ENCODE data around the gene WFDC1. TPM values are rescaled to one million over a fixed set of nuclear protein-coding genes. Genes with fewer than 3 reads are reported as not detected.

WFDC1 gene
- total RNA-seq, 1 donor from 2014 or later, result 0.62 TPM

DNA sequence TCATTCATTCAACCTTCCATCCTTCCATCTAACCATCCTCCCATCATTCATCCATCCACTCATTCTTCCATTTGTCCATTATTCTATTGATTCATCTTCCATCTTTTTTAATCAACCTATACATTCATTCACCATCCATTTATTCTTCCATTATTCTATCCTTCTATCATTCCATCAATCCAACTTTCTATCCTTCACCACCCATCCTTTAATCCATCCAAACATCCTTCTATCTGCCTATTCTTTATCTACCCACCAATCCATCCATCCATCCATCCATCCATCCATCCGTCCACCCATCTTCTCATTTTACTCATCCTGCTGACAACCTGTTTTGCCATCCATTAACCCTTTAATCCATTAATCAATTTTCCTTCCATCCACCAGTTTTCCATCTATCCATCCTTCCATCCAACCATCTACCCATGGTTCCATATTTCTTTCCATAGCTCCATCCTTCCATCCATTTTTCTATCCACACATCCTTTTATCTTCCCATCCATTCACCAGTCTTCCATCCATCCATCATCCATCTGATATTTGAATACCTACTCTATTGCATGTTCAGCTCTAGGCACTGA lies 21.8 kb upstream of the WFDC1 start:
- DNase-seq, result no peak

DNA sequence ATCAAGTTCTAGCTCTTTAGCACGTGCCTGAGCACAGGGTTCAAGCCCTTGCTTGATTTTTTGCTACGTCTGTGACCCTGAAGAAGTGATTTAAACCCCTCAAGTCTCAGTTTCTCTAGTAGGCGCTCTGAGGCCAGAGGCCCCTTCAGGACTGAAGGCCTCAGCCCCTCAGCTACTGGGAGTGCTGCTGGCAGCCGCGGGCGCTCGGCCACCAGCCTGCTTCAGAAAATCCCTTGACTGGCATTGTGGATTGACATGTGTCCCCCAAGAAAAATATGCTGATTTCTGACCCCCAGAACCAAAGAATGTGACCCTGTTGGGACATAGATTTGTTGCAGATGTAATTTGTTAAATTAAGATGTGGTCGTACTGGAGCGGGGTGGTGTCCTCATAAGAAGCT lies 20.2 kb upstream of the WFDC1 start:
- DNase-seq, result no peak

DNA sequence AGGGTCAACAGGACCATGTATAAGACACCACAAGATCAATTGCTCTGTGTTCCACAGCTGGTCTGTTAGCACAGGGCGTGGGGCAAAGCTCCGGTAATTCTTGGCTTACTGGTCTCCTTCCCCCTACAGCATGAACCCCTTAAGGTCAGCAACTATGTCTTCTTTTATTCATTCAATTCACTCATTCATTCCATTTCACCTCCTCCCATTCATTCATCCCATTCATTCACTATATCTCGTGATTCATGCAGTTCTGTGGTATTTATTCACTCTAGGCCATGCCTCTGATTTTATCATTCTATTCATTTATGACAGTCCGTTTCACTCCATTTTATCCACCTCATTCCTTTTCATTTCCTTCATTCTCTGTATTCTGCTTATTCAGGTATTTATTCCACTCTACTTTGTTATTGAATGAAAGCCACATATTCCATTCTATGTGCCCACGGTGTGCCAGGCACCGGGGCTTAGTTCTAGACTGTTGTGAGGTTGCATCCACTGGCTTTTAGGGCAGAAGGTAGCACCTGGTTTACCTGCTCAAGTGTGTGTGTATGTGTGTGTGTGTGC lies 19.0 kb upstream of the WFDC1 start:
- no peak for DNase-seq

DNA sequence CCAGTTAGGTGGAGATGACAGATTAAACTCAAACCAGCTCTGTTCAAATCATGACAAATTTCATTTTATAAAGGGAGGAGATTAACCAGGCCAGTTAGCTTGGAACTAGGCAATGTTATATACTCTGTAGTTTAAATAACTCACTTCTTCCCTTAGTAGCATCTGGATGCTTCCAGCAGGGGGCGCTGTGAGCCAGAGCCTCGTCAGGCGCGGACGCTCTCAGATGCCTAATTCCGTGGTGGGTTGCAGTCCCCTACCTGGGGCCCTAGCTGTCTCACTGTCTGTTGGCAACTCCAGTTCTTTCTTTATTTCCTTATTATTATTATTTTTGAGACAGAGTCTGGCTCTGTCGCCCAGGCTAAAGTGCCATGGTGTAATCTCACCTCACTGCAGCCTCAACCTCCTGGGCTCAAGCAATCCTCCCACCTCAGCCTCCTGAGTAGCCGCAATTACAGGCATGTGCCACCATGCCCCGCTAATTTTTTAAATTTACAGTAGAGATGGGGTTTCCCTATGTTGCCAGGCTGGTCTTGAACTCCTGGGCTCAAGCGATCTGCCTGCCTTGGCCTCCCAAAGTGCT lies 17.3 kb upstream of the WFDC1 start:
- peak; percentile 17 for DNase-seq

DNA sequence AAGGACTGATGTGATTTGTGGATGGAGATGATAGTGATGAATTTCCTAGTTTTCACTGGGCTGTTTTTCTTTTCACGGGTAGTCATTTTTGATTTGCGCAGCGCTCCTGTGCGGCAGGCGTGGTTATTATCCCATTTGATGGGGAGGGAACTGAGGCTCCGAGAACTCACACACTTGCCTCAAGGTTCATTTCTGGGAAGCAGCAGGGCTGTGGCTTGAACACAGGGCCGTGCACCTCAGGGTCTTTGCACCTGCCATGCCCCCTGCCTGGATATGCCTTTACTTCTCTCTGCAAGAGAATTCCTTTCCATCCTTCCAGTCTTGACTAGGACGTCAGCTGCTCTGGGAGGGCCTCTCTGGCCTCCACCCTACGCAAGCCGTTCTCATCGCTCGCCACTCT lies 16.3 kb upstream of the WFDC1 start:
- DNase-seq, result no peak

DNA sequence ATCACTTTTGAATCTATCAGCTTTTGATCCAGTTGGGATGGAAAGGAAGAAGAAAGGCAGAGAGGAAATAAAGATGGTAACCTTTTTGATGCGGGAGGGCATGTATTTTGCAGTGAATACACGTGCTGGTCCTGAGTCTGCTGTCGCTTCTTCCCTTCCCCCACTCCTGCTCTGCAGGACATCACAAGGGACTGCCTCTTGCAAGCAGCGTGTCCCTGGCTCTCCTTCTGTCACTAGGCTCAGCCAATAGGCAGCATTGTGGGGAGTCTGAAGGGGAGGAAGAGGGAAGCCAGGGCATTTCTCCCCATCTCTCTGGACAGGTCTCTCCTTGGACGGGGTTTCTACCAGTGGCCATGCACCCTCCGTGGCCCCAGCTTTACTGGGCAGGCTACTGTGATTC lies 15.7 kb upstream of the WFDC1 start:
- DNase-seq, result no peak

DNA sequence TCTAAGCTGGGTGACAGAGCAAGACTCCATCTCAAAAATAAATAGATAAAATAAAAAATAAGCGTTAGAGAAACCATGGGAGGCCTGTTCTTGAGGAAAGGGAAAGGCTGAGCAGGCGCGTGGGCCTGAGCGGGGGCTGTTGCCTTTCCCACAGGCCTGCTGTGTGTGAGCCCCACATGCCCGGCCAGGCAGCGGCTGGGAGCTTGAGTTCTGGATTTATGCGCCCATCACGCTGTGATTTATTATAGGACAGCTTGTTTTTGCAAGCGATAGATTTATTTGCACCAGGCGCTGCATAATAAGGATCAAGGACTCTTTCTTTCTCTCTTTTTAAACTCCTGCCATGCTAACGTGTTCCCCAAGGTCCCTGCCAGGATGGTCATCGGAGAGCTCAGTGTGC lies 14.8 kb upstream of the WFDC1 start:
- no peak for DNase-seq

DNA sequence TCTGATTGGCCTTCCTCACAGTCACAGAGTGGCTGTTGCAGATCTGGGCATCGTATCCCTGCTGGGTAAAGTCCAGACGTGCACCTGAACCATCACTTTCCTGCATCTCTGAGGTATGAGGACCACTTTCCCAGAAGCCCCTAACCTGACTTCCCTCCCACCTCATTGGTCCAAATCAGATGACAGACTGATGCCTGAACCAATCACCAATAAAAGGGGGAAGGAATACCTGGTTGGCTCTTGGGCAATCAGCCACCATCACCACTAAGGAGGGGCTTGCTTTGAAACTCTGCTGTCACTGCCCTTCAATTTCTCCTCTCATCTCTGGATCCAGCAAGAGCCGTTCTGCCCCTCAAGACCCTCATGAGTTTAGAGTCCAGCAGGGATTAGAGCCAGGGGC lies 13.6 kb upstream of the WFDC1 start:
- no peak for DNase-seq

DNA sequence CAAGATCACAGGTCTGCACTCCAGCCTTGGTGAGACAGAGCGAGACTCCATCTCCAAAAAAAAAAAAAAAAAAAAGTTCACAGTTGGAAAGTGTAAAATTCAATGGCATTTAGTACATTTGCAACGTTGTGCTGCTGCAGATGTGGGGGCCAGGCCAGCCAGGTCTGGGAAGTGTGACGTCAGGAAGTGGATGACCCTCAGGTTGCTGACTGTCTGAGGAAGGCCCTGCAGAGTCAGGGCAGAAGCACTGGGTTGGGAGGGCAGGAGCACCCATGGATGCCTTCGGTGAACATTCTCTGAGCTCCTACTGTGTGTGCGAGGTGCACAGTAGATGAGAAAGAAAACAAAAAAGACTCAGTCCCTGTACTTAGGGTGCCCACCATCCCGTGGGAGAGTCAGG lies 12.1 kb upstream of the WFDC1 start:
- no peak for DNase-seq

DNA sequence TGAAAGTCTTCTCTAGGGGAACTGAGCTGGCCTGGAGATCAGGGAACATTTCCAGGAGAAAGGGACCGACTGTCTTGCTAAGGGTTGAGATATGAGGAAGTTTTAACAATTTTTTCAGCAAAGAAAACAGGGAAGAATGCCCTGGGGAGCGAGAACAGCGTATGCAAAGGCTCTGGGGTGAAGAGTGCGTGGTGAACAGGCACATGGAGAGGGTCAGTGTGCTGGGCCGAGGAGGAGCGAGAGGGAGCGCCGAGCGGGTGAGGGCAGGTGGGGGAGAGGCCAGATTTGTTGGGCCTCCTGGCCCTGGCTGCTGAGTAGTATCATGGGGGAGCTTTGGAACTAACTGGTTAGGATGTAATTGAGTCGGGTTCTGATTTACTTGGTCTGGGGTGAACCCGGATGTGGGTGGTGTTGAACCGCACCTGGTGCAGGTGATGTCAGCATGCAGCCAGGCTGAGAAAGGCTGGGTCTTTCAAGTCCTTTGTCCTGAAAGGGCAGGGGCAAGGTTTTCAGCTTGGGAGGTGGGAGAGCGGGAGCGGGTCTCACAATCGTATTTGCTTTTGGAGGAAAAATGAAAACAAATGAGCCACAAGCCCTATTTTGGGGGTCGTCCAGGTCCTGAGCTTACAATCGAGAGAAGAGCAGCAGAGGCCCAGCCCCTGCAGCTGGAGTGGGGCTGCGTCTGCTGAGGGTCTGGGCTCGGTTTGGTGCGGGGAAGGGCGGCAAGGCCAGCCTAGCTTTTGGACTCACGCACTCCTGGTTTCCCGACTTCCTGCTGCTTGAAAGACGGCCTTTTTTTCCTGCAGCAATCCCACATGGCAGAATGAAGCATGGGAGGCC lies 11.1 kb upstream of the WFDC1 start:
- no peak for DNase-seq

DNA sequence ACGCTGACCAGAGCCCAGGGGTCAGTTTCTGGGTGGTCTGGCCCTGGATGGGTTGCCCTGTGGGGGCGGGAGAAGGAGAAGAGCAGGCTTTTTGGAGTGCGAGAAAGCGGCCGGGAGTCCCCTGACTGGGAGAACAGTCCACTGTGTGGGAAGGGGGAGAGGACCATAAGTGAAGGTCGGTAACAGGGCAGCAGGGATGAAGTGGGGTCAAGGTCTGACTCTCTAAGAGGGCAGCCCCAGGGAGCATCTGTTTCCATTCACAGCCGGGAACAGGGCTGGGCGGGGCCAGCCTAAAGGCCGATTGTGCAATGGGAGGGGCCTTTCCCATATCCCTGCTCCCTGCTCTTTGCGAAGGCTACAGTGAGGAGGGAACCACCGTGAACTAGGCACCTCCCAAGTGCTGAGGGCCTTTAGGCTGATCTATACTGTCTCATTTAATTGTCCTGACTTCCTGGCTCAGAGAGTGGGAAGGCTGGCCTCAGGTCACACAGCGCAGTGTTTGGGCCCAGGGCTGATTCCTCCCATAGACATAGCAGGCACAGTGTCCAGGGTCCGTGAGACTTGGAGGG lies 10.4 kb upstream of the WFDC1 start:
- no peak for DNase-seq

DNA sequence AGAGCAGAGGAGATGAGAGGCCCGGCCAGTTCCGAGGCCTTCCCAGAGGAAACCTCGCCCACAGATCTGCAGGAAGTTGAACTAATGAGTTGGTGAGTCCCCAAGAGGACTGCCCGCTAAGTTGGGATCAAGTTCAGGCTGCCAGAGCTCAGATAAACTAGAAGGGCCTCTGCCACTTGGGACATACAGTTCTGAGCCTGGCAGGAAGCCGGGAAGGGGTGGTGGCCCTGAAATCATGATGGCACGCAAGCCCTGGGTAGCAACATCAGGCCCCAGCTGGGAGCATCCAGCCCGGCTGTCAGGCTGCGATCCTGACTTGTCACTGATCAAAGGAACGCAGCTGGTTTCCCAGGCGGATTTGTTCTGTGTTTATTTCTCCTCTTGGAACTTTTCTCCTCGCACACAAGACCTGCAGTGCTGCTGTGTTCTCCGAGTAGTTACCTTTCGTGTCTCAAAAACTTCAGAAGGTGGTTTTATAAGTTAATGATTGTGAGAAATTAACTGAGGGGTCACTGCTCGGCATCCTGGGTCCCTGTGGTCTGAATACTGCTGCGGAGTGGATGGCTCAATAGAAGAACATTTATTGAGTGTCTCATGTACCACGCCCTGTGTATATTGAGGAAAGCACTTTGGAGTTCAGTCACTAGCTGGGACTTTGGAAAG lies 8.0 kb upstream of the WFDC1 start:
- no peak for DNase-seq

DNA sequence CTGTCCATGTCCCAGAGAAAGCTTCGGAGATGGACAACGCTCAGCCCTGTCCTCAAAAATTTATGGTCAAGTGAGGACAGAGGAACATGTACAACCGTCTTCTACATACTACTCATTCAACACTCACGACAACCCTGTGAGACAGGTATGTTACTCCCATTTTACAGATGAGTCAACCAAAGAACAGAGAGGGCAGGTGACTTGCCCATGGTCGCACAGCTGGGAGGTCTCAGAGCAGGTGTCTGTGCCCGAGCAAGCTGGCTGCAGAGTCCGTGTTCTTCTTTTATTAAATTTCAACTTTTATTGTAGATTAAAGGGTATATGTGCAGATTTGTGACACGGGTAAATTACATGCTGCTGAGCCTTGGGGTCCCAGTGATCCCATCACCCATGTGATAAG lies 5.8 kb upstream of the WFDC1 start:
- DNase-seq, result no peak

DNA sequence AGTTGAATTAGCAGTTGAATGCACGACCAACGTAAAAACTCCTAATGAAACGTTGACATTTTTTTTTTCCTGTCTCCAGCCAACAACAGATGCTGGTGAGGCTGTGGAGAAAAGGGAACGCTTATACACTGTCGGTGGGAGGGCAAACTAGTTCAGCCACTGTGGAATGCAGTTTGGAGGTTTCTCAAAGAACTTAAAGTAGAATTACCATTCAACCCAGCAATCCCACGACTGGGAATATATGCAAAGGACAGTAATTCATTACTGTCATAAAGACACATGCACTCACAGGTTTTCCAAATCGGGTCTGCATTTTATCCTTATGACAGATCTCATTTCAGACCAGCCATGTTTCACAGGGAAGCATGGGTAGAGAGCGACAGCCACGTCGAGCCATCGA lies 3.5 kb upstream of the WFDC1 start:
- no peak for DNase-seq

DNA sequence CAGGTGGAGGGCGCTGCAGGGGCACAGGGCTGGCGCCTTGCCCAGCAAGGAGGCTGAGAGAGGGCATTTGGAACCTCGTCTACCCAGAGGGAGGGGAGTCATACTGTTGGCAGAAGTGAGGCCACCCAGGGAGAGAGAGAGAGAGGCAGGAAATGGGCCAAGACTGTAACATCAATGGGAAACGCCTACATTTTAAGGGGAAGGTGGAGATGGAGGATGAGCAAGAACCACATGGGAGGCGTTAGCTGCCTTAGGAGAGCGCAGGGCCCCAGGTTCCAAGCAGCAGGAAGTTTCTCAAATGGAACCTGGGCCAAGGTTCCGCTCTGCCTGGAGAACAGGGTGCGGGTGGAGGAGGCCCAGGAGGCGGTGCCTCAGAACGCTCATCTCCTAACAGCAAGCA lies 2.7 kb upstream of the WFDC1 start:
- DNase-seq, result no peak

DNA sequence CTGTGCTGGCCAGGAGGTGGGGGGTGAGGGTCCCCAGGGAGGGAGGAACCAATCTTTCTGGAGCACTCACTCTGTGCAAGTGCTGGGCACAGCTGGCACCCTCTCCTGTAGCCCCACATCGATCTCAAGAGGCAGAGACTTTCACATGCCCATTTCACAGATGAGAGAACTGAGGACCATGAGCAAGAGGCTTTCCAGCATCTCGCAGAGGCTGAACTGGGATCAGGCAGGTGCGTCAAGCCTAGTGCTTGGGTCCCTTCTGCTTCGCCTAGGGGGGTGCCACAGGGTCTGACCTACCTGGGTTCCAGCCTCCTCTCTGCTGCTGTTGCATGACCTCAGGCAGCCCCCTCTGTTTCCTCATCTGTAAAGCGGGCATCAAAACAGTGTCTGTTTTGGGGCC lies 1.3 kb upstream of the WFDC1 start:
- DNase-seq, result no peak

DNA sequence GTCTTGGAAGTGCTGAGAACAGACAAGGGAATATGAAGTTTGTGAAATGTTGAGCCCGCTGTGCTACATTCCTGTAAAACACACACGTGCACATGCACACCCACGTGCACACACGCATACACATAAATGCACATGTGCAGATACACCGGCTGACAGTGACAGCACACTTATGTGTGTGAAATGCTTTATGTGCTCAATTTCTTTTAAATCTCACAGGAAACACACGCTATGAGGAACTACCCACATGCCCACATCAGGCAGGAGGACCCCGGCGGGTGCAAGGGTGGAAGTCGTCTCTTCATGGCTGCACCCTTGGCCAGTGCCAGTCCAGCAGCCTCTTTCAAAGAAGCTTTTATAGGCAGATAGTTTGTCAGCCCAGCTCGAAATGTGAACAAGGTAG lies 561 bp upstream of the WFDC1 start:
- DNase-seq, result no peak

DNA sequence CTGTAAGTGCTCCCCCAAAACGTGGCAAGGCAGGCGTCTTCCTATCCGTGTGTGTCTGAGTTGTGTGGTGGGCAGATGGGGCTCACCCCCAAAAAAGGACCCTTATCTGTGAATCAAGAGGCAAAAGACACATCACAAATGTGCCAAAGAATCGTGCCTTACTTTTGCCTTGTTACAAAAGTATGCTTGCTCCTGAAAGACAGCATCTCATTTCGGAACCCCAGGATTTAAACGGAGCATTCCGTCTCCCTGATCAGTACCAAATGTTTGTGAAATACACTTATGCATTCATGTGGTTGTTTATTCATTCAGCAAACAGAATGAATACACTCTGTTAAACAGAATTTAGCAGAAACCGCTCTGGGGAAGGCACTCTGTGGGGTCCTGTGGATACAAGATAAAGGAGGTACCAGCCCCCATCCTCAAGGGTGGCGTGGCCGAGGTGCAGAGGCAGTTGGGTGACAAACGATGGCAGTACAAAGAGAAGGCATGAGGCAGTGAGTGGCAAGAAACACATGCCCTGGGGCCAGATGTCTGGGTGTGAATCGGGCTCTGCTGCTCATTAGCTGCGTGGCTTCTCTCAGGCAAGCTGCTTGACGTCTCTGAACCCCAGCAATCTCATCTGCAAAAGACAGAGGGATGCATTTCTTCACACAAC lies 654 bp downstream of the WFDC1 start:
- no peak for DNase-seq

DNA sequence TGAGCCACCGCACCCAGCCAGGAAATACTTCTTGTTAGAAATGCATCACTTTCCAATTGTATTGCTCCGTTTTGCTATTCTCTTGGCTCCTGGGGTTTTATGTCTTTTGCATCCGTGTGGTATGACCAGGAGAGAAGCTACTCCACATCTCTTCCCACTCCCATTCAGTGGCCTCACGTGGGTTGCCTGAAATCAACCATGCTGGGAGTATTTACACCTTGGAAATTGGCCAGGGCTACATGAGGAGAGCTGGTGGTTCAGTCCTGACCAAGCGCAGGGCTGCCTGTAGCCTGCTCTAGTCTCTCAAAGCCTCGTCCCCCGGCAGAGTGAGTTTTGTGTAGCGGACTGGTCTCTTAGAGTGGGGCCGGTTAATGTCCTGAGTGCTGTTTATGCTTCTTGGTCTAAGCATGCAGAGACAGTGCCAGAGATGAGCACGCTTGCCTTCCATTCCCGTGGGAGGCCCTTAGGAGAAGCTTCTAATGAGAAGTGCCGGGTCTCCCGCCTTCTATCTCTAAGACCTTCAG lies 3.8 kb downstream of the WFDC1 start:
- no peak for DNase-seq

DNA sequence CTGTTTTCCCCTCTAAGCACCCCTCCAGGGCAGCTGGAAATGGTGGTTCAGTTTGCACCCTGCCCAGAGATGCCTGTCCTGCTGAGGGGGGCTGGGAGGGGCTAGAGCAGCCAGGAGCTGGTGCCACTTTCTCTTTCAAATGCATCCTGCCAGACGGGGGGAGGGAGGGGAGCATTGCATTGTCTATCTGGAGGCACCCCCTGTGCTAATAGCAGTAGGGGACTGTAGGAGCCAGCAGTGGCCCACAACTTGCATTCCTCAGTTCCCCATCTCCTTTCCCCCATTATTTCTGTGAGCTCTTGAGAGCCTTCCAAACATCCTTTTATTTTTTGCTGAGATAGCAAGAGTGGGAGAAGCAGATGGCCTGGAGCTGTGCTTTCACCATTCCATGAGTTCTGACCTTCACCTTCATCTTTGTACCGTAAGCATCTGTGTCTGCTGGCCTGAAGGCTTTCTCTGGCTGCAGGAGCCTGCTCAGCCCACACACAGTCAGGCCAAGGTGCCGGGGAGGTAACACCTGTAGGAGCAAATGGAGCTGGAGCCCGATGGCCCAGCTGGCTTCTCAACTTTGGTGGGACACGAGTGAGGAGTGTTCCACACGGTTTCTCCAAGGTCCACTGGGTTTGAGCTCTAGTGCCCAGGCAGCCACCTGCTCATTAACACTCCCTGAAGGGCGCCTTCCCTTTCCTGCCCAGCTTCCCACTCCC lies 5.2 kb downstream of the WFDC1 start:
- no peak for DNase-seq
